Measurements from ENCODE around the gene PPP1R26.

Gene PPP1R26

DNA sequence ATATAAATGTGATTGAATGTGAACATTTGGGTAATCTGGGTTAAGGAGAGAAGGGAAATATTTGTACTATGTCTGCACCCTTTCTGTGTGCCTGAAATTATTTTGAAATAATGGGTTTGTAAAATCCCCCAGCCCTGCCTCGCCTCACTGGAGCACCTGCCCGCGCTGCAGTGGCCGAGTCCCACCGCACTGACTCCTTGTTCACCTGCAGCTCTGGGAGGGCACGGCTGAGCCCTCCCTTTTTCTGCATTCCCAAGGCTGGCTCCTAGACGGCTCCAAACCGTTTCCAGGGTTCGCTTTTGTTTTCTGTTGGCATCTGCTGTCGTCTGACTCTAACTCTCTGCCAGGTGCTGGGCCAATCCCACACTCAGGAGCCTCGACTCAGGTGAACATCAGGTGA is 17.6 kb upstream of the PPP1R26 start:
- DNase-seq (ENCODE audit: low spot score) = no peak

DNA sequence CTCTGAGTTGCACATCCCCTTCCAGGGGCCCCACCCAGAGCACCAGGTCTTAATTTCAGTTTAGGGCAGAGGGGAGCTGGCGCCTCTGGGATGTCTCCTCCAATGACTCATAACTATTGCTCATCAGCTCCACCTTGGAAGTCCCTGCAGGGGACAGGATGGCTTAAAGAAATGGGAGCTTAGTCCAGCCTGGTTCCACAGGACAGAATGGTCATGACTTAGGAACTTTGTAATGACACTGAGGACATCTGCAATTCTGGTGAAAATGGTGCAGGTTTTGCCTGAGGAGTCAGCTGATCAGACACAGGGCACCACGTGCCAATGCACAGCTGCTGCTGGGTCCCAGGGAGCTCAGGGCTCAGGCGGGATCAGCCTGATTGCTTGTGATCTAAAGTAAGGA is 16.4 kb upstream of the PPP1R26 start:
- DNase-seq (ENCODE audit: low spot score) = peak; percentile 35

DNA sequence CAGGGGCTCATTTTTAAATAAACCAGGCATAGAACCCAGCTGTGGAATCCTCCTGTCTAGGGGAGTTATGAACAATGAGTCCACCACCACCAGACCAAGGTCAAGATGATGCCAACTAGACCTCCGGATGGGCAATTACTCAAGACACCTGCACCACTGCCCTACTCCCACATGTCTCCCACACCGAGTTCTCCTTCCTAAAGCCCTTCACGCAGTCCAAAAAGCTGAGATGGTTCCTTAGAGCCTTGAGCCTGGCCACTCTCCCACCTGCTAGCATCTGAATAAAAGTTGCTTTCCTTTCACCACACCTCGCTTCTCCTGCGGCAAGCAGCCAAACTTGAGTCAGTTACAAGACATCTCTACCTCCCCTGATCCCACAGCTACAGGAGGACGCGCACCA is 15.4 kb upstream of the PPP1R26 start:
- DNase-seq (ENCODE audit: low spot score) = no peak

GRCh38 chr9:135468854-135469521 is 10.6 kb upstream of the PPP1R26 start:
- no peak for DNase-seq (ENCODE audit: low spot score)

GRCh38 chr9:135471791-135472640 is 7.6 kb upstream of the PPP1R26 start:
- DNase-seq (ENCODE audit: low spot score) = no peak

DNA sequence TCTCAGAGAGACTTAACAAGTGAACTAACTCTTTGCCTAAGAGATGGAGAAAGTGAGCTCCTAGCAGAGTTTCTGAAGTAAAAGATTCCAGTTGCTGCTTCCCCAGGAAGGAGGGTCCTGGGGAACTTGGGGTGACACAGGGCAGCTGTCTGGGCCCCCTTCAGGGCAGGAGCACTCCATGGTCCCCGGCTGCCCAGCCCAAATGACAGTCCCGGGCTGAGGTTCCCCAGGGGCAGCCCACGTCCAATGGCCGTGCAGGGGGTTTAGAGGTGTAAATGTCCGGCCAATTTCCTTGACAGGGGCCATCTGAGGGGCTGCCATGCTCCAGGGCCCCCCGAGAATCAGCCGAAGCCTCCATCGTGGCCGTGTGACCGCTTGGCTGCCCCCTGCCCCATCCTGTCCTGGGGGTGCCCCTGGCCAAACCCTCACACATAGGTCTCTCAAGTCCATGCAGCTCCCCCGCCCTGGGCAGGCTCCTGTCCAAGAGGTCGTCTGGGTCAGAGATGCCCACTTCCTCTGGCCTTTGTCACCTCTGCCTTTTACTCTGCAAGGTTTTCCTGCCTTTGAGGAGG is 5.5 kb upstream of the PPP1R26 start:
- DNase-seq (ENCODE audit: low spot score) = no peak

DNA sequence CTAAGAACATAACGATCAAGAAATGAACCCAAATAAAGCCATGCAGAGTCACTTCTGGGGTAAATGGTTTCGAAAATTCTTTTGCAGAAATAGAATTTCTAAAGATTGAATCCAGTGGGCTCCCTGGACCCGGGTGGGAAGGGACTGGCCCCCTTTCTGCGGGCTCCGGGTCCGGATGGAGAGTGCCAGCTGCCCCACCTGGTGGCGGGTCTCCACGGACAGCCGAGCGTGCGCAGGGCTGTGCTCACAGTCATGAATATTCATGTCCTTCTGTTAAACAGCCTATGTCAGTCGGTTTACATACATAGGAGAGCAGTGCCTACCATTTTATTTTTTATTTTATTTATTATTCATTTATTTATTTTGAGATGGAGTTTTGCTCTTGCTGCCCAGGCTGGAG is 4.7 kb upstream of the PPP1R26 start:
- DNase-seq (ENCODE audit: low spot score) = peak; percentile 32

DNA sequence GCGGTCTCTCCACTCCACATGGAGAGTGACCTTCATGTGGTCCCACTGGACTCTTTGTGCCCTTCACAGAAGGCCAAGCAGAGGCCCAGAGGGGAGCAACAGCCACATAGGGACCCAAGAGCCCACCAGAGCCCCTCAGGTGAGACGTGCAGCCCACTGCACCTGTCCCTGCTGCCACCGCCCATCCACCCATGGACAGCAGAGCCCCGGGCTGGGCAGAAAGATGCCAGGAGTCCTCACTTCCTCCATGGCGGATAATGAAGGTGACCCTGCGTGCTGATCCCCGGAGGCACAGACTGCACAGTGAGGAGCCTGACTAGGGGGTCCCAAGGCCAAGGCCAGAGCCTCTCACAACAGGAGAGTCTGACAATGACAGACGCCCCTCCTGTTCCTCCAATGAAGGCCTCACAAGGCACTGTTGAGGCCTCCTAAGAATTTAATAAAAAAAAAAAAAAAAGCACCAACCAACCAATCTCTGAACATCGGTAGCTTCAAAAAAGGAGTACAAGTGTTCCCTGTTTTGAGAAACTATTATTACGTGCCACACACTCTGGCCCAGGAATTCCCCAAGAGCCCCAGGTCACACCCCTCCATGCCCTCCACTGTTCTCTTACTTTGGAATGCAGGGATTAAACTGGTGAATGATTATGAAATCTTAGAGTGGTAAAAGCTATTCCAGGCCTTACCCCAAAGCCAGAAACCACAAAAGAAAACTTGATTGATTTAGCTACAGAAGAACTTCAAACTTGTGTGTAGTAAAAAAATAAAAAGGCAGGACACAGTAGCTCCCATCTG is 2.8 kb upstream of the PPP1R26 start:
- DNase-seq (ENCODE audit: low spot score) = no peak

GRCh38 chr9:135478191-135478590 is 1.4 kb upstream of the PPP1R26 start:
- DNase-seq (ENCODE audit: low spot score) = no peak

DNA sequence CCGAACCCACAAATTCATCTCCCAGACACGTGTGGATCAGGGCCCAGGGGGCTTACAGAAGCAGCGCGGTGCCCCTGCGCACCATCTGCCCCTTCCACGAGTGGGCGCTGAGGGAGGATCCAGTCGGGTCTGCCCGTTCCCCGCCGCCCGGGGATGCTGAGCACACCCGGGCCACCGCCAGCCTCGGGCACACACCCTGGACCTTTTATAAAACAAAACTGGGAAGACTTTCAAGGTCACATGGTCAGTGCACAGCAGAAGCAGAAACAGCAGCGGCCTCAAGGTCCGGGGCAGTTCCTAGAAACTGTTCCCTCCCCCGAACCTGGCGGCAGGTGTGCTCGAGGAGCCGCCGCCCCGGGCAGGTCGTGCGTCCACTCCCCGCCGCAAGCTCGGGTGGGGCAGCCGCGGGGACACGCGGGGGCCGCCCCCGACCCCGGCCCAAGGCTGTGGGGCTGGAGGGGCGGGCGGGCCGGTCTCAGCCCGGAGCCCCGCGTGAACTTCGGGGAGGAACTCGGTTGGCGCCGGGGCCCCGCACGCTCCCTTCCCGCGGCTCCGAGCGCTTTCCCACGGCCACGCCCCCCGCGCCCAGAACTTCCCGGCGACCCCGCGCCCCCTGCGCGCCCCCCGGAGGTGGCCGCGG is 633 bp upstream of the PPP1R26 start:
- DNase-seq (ENCODE audit: low spot score) = no peak

GRCh38 chr9:135480071-135480939 is 723 bp downstream of the PPP1R26 start:
- peak; percentile 33 for DNase-seq (ENCODE audit: low spot score)

- no peak for DNase-seq (ENCODE audit: low spot score)
Observed at GRCh38 chr9:135480940-135481310, 1.3 kb downstream of the PPP1R26 start.

DNA sequence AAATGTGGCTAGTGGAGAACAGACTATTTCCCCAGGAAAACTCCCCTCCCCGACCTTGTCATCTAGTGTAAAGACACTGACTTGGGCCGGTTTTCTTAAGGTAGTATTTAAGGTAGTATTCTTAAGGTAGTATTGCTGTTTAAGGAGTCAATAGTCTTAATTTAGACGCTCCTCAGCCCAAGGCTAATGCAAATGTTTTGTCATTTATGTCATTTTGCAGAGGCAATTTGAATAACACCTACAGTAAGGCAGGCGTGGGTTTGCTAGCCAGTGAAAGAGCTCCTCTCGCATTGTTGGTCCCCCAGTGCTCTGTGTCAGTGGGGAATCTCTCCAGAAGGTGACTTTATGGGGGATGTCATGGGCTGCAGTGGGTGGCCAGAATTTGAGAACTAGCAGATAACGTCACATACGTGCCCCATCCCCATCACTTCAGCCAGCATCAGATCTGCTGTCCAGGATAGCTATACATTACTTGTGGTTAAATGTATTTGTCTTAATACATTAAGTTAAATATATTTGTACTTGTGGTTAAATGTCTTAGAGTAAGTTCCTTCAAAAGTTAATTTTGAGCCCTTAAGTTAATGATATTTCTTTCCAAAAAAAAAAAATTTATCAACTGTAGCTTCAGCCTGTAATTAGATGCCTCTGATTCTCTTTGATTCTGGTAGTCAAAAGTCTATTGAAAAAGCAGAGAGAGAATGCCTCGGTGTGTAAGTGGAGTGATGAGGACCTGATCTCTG is 2.6 kb downstream of the PPP1R26 start:
- DNase-seq (ENCODE audit: low spot score) = no peak

DNA sequence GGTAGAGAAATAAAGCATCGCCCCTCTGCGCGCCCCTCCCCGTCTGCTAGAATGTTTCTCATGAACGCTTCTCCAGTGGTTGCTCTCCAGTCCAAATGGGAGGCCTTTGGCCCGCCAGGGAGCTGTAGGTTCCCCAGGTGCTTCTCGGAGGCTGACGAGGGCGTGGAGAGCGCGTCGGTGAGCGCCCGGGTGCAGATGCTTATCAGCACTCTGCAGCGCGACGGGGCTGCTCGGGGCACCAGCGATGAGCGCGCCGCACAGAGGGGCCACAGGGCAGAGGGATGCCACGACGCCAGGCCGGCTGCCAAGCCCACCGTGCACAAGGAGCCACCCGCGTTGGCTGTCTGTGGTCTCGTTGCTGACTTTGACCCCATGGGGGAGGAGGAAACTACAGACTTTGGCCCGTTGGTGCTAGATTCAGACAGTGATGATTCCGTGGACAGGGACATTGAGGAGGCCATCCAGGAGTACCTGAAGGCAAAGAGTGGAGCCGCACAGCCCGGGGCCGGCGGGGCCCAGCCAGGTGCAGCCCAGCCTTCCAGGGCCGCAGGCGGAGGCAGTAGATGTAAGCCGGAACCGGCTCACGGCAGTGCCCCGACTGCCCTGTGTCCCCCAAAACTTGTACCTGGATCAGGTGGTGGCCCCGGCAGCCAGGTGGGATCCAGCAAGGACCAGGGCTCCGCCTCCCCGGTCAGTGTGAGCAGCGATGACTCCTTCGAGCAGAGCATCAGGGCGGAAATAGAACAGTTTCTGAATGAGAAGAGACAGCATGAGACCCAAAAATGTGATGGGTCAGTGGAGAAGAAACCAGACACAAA is 5.1 kb downstream of the PPP1R26 start:
- no peak for DNase-seq (ENCODE audit: low spot score)

DNA sequence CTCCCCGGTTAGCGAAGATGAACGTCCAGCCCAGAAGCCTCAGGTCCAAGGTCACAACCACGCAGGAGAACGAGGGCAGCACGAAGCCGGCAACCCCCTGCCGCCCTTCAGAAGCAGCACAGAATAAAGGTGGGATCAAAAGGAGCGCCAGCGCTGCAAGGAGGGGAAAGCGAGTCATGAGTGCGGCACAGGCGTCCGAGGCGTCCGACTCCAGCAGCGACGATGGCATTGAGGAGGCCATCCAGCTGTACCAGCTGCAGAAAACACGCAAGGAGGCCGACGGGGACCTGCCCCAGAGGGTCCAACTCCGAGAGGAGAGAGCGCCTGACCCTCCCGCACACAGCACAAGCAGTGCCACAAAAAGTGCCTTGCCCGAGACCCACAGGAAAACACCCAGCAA is 5.8 kb downstream of the PPP1R26 start:
- no peak for DNase-seq (ENCODE audit: low spot score)

DNA sequence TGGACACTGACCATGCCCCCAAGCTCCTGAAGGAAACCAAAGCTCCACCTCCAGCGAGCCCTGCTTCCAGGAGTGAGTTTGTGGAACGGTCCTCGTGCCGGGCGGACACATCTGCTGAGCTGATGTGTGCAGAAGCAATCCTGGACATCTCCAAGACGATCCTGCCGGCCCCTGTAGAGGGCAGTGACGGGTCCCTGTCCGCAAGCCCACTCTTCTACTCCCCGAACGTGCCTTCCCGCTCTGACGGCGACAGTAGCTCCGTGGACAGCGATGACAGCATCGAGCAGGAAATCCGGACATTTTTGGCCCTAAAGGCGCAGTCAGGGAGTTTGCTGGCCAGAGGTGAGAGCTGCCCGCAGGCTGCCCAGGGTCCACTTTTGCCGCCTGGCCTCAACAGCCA is 6.2 kb downstream of the PPP1R26 start:
- no peak for DNase-seq (ENCODE audit: low spot score)

- no peak for DNase-seq (ENCODE audit: low spot score)
Observed at GRCh38 chr9:135486267-135487065, 6.9 kb downstream of the PPP1R26 start.

GRCh38 chr9:135487281-135488012 is 7.9 kb downstream of the PPP1R26 start:
- DNase-seq (ENCODE audit: low spot score) = no peak
